Dermis blood vessel endothelial cell (primary cell): Measurements from ENCODE around the gene GP9. TPM values are rescaled to one million over a fixed set of nuclear protein-coding genes. Genes with fewer than 3 reads are reported as not detected.
A peak's percentile ranks its signal among the peaks of the same experiment; 100 is the strongest.

Source experiments
- DNase-seq: peaks from one replicate; pipeline ENCODE4 v3.0.0; 2010
- total RNA-seq: library from RNA; depleted of rRNA; stranded (reverse); fragments of >200 nt; gene quantifications from 2 replicates; pipeline ENCODE4 v1.2.3, GENCODE V29; 2014

The GP9 gene
- total RNA-seq, result not detected in 2 replicates

DNA sequence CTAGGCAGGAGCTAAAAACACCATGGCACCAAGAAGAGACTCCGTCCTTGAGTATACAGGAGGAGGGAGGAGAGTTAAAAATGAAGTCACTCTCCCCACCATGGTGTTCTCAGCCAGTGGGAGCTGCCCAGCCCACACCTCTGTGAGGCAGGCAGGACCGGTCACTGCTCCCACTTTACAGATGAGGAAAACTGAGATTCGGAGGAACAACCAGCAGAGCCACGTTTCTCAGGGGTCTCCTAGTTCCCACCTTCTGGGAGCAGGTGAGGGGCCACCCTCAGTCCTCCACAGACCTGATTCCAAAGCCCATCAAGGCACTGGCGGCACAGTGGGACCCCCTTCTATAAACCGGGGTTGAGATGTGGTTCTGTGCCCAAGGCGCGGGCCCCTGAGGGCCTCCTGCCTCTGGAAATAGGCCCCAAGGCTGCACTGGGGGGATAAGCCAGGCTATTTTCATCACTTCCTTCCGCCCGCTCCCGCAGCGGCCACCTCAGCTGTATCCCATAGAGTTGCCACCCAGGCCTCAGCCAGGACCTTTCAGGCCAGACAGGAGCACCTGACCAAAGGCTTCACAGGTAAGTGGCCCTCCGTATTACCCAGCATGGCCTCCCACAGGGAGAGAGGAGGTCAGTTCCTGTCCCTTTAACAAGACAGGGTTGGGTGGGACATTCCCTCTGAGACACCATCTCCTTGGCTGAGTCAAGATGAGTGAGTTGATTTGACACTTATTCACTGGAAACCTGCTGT, at the start of gene GP9:
GP9 (plus strand) TSS at position 504 of the 747 bp plus-strand sequence. CDS start 961 bp downstream, outside the sequence.
- DNase-seq, result no peak

DNA sequence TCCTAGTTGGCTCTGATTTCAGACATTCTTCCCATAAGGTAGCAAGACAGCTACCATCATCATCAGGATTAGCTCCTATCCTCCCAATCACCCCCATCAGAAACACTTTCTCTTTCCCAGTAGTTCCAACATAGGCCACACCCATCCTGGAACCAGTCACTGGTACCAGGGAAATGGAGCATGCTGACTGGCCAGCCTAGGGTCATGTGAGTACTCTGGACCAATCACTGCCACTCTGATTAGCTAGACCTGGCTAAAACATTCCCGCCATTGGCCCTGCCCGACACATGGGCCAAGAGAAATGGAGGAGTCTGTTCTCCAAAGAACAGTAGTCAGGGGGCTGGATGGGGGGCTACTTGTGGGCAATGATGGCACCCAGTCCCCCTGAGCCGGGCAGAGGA, 47.1 kb upstream of the GP9 start:
- peak; percentile 33 for DNase-seq

- DNase-seq, result peak; percentile 37
Measured at GRCh38 chr3:129014148-129014547, 46.4 kb upstream of the GP9 start.

DNA sequence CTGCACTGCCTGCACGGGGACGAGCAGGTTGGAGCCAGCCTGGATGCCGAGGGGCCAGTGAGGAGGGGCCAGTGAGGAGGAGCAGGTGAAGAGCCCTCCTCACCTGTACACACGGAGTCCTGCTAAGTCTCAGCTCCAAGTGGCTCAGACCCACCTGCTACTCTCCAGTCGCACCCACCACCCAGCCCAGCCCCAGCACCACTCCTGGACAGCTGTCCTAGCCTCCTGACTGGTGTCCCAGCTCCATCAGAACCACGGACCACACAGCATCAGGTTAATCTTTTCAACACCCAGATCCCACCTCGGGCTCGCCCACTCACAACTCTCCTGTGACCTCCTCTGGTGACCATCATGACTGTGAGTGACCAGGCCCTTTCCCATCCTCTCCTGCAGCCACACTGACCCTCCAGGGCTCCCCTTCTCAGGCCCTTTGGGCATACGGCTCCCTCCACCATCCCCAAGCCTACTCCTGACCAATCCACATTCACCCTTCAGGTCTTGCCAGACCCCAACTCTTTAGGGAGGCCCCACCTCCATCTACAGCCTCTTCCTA, 45.7 kb upstream of the GP9 start:
- DNase-seq, result no peak

DNA sequence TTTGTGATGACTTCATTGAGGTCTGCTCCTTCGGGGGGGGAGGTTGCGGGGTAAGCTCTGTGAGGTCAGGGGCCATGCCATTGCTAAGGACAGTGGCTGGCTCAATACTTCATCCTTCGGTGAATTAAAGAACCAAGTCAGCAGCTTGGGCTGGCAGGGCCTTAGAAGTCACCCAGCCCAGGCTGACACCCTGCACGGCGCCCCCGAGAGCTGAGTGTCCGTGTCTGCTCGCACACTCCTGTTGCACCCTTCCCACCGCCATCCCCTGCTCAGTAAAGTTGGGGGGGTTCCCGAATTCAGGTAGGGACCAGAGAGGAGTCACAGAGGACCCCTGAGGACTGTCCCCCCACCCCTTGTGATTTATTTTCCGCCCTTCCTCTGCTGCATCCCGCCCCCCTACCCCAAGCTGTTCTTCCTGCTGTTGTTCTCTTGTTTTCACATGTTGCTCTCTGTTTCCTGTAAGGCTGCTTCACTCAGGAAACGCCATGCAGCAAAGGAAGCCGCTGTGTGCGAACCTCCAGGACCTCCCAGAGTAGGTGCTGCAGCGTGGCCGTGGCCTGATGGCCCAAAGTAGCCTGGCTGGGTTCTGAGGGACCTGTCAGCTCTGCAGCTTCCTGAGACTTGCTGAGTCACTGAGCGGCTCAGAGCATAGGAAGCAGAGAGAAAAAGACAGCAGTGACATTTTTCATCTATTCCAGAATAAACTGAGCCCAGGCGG, 45.0 kb upstream of the GP9 start:
- peak; percentile 99 for DNase-seq

- peak; percentile 73 for DNase-seq
Measured at GRCh38 chr3:129016356-129016719, 44.2 kb upstream of the GP9 start.

- peak; percentile 73 for DNase-seq
Measured at GRCh38 chr3:129016720-129017483, 43.7 kb upstream of the GP9 start.

GRCh38 chr3:129017484-129017899, 43.1 kb upstream of the GP9 start:
- no peak for DNase-seq

GRCh38 chr3:129018271-129018670, 42.3 kb upstream of the GP9 start:
- DNase-seq, result no peak

DNA sequence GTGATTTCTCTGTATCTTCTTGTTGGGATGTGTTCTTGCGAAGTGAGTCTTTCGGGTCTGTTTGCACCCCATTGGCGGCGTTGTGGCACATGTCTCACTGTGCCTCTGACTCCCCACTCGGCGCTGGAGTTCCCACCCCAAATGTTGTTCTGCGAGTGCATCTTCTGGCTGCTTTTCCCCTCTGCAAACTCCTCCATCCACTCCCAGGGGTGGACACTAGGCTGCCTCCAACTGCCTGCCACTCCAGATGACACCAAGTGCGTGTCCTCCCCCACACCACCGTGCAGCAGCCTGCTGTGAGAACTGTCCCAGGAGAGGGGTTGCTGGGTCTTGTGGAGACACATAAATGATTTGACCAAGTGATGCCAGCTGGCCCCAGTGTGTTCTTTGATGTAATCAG, 41.8 kb upstream of the GP9 start:
- DNase-seq, result no peak

- no peak for DNase-seq
Measured at GRCh38 chr3:129019266-129019665, 41.3 kb upstream of the GP9 start.

DNA sequence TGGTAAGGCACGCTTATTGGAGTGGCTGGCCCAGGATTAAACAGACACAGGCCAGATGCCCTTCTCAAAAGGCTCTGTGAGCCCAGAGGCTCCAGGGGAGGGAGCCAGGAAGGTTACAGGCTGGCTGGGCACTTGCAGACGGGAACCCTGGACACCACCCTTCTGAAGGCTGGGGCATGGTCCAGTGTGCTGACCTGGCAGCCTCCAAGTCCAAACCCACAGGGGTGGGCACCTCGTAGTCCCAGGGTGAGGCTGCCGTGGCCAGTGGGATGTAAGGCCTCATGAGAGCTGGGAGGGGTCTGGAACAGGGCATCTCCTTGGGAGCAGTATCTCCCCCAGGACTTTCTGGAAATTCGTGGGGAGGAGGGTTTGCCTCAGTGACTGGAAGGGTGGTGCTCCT, 39.9 kb upstream of the GP9 start:
- DNase-seq, result no peak

DNA sequence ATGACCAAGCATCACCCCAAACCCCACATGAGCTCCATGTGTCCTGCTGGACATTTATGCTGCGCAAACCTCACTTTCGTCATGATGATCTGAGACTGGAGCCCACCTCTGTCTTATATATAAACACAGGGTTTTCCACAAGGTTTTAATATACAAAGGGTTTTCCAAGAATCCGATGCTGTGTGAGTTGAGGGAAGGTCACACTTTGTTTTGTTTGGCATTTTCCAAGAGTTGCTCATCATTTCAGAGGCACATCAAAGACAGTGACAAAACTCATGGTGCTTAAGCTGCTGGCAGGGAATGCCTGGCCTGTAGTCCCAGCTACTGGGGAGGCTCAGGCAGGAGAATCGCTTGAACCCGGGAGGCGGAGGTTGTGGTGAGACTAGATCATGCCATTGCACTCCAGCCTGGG, 39.4 kb upstream of the GP9 start:
- DNase-seq, result peak; percentile 30

GRCh38 chr3:129022114-129023007, 38.2 kb upstream of the GP9 start:
- no peak for DNase-seq

GRCh38 chr3:129023008-129023358, 37.6 kb upstream of the GP9 start:
- no peak for DNase-seq

DNA sequence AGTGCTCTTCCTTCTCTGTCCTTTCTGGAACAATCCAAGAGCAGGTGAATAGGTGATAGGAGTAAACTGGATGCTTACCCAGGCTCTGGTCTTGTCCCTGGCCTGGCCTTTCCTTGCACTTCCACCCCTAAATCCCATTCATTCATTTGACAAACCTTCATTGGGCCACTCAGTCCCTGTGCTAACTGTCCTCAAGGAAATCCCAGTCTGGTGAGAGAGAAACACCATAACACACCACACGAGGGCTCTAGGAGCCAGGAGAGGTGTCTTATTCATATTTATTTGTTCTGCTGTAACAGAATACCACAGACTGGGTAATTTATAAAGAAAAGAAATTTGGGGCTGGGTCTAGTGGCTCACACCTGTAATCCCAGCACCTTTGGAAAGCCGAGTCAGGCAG, 36.7 kb upstream of the GP9 start:
- DNase-seq, result peak; percentile 58

DNA sequence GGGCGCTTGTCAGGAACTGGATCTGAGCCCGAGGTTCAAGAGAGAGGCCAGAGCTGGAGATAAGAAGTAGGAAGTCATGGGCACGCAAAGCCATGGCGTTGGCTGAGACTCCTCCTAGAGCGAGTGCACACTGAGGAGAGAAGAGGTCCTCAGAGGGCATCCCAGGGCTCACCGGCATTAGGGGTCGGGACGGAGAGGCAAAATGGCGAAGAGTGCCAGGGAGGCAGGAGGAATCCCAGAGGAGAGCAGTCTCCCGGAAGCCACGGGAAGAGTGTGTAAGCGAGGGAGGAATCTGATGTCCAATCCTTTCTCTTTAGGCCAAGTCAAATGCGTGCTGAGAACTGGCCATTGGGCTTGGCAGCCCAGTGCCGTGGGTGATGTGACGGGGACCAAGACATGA, 35.5 kb upstream of the GP9 start:
- no peak for DNase-seq

DNA sequence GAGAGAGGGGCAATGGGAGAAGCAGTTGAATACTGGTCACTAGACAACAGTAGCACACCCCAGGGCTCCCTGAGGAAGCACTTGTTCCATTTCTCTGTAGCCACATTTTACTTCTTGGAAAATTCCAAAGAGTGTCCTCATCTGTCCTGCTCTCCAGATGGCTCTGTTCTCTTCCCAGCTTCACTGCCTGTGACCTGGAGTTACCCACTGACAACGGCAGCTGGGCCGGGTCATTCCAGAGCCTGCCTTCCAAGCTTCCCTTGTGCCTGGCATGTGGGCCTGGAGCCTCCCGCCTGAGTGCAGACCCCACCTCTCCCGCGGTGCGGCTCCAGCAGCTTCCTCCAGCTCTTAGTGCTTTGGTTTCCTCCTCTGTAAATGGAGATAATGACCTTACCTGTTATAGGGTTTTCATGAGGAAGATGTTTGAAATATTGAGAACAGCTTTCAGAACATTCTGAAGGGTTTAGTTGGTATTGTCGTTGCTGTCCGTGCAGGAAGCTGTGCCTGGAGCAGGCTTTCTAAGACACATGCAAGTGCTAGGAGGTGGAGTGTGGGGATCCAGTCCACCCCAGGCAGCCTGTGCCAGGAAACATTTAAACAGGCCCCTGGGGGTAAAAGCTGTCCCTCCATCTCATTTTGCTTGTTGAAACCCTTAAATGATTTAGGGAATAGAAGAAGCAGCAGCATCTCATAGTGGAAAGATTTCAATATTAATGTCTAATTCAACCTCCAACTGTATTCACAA, 34.7 kb upstream of the GP9 start:
- DNase-seq, result no peak

DNA sequence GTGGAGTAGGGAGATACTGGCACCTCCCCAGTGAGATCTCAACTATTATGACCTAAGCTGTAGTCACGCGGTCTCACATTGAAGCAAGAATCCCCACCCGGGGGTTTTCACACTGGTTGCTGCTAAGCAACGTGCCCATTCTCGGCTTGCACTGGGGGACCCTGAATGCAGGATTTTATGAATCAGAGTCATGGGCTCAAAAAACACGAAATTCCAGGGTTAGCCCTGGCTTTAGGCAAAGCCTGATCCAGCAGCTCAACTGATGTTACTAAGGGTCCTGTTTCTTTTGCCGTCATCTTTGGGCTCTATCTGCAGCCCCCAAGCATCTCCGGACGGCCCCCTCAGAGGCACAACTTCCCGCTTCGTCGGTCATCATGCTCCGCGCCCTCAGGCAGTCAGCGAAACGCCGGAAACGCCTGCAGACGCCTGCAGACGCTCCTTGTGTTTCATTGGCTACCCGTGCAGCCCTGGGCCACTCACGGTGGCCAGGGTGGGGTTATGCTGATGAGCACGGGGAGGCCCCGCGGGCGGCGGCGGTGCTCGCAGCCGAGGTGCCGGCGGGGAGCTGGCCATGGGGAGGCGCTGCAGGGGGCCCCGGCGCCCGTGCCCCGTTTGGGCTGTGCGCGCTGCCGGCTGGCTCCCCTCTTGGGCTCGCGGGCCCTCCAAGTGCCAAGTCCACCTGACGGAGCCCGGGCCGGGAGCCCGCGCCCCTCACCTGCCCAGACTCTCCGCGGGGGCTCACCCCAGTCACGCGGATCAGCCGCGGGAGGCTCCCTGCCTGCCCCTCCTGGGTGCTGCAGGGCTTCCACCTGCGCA, 33.6 kb upstream of the GP9 start:
- peak; percentile 95 for DNase-seq

GRCh38 chr3:129027544-129027880, 33.1 kb upstream of the GP9 start:
- DNase-seq, result no peak

DNA sequence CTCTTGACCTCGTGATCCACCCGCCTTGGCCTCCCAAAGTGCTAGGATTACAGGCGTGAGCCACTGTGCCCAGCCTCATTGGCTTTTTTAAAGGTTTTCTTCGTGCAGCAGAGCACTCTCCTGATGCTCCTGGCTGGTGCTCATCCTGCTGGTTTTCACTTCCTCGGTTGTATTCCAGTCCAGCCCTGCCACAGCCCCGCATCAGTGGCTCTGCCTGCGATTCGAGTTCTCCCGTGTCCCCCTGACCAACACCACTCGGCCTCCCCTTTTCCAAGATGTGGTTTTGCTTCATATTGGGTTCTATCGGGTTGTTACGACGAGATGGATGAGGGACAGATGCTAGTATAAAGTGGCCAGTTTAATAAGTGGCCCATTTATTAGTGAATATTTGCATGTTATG, 31.7 kb upstream of the GP9 start:
- no peak for DNase-seq
